Stimulated activated CD8-positive, alpha-beta memory T cell treated with anti-CD3 and anti-CD28 coated beads, Interleukin-4, amount 100 ng/mL, for 4 hours (primary cell): ENCODE data around the gene BACE1-AS.
A peak's percentile ranks its signal among the peaks of the same experiment; 100 is the strongest.
"Not testable (repeated sequence)": the region's sequence is repeated elsewhere in the genome, so short reads cannot be mapped to it uniquely, and the experiment has no call there.

Experiments
- DNase-seq, 2 donors: peaks; one replicate each; pipeline ENCODE4 v3.0.0-alpha.2; 2020; ENCODE audit warnings: low read depth in 2 of 2, low spot score in 1 of 2

Gene BACE1-AS

DNA sequence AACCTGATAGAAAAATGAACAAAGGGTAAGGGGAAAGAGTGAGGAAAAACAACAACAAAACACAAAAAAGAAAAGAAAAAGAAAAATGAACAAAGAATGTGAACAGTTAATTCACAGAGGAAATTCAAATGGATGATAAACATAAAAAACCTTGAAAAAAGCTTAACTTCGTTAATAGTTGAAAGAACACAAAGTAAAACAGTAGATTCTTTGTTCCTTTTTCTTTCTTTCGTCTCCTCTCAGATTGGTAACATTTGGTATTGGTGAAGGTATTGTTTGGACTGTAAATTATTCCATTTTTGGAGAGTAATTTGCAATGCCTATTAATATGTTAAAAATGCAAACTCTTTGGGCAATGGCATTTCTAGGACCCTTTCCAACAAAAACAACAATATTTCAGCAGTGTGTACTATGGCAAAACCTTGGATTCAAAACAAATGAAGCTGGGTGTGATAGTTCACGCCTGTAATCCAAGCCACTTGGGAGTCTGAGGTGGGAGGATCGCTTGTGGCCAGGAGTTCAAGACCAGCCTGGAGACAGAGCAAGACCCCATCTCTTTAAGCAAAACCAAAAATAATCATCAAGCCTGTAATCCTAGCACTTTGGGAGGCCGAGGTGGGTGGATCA, 28.2 kb downstream of the BACE1-AS start:
- DNase-seq = no peak

GRCh38 chr11:117327255-117327566, 36.1 kb downstream of the BACE1-AS start:
- not testable (repeated sequence) for DNase-seq

GRCh38 chr11:117327567-117328374, 36.6 kb downstream of the BACE1-AS start, which contains the start of gene CEP164:
Gene CEP164 (plus strand): TSS chr11:117327854. CDS start chr11:117338587, 10,733 bp downstream.
- DNase-seq = peak; percentile 86 to 92

- no peak for DNase-seq
Observed at GRCh38 chr11:117328375-117329010, 37.3 kb downstream of the BACE1-AS start.

GRCh38 chr11:117332843-117333242, 41.7 kb downstream of the BACE1-AS start:
- DNase-seq = no peak

DNA sequence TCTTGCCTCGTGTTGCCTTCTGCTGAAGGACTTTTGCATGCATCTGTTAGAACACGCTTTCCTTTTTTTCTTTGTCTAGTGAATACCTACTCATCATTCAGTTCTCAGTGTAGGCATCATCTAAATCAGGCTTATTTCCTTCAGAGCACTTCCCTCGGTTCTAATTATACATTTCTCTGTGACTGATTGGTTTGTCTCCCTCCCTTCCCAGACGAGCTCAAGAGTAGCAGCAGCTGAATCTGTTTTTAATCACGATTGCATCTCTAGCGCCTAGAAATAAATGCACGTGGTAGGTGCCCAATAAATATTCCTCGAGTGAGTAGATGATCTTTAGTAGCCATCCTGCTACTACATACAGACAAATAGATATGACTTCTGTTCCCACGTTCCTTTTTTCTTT, 42.8 kb downstream of the BACE1-AS start:
- DNase-seq = no peak

GRCh38 chr11:117334896-117335295, 43.8 kb downstream of the BACE1-AS start:
- DNase-seq = no peak

DNA sequence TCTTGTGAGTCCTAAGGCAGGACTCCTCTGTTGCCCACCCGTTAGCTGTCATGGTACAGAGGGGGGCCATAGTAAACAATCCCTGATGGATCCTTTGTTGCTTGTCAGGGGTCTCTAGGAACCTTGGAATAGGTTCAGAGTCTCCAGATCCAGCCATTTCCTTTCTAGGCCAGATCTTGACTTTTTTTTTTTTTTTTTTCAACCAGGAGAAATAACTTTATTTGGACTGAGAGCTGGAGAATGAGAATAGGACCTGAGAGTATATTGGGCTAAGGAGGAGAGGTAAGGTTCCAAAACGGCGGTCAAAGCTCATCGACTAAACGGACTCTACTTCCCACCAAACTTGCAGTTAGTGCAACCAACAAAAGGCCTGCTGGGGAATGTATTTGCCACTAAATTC, 44.3 kb downstream of the BACE1-AS start:
- DNase-seq = no peak

GRCh38 chr11:117337076-117337475, 45.9 kb downstream of the BACE1-AS start:
- DNase-seq = no peak
